Cardiac muscle cell (in vitro differentiated cells and primary cell): ENCODE measurements around the gene MFAP3L. TPM values are rescaled to one million over a fixed set of nuclear protein-coding genes. Genes with fewer than 3 reads are reported as not detected.

Experiments
- DNase-seq, 2 donors: peaks; one replicate each; pipeline versions ENCODE4 v3.0.0 to v3.0.0-alpha.2; 2010 to 2017; ENCODE audit warnings: low read depth in 1 of 2, low spot score in 1 of 2
- H3K27ac ChIP-seq: fragments of 200-600 bp; sonication (generic); 2 replicates; pipeline ENCODE4 v1.5.1; 2016
- H3K27me3 ChIP-seq: fragments of 200-600 bp; sonication (generic); 2 replicates; pipeline ENCODE4 v1.6.0; 2016; ENCODE audit warnings: control low read depth
- H3K36me3 ChIP-seq: fragments of 200-600 bp; sonication (generic); 2 replicates; pipeline ENCODE4 v1.5.1; 2016; ENCODE audit warnings: control low read depth
- H3K4me1 ChIP-seq: fragments of 200-600 bp; sonication (generic); 2 replicates; pipeline ENCODE4 v1.8.1; 2017; ENCODE audit warnings: low read depth, mild to moderate bottlenecking, mixed run types
- H3K4me3 ChIP-seq: fragments of 200-600 bp; sonication (generic); 2 replicates; pipeline ENCODE4 v1.5.1; 2016; ENCODE audit warnings: mild to moderate bottlenecking
- H3K9me3 ChIP-seq: fragments of 200-600 bp; sonication (generic); 2 replicates; pipeline ENCODE4 v1.5.1; 2017; ENCODE audit warnings: low read depth, mild to moderate bottlenecking, control low read depth
- polyA plus RNA-seq: library from polyadenylated mRNA; unstranded; fragments of >200 nt; fragmentation: Nextera tagmentation; extraction: Ambion mirVana; gene quantifications from 2 replicates; pipeline ENCODE4 v1.2.1, GENCODE V29; 2016
- total RNA-seq: library from RNA; depleted of rRNA; stranded (reverse); fragments of >200 nt; gene quantifications from 2 replicates; pipeline ENCODE4 v1.2.3, GENCODE V29; 2016
- TF ChIP-seq, protein P1 (sequence below): IDR thresholded peaks from 2 replicates; pipeline ENCODE4 v1.5.1; 2012; ENCODE audit warnings: low read depth, mild to moderate bottlenecking, low read length

MFAP3L gene
- total and polyA plus RNA-seq, 2 experiments from 2014 or later: 2.3 to 2.8 TPM

DNA sequence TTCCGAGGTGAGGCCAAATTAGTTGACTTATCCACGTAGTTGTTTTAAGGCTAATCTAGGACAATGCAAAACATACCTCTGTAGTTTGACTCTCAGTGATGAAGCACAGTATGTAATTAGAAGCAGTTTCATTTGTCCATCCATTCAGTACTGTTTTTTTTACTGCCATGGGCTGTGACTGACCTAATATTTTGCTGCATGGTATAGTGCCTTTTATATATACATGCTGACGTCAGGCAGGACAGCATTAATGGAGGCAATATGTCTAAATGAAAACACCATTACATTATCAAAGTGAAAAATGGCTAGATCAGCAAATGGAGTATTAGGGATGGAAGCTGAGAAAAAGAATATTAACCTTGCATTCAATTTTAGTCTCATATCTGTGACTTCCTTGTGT, 66.9 kb downstream of the MFAP3L start:
- no peaks in the 10 kb centered on the region for H3K4me1 ChIP-seq
- H3K27me3 ChIP-seq: no peaks in the 10 kb centered on the region
- TF ChIP-seq, protein P1, sequence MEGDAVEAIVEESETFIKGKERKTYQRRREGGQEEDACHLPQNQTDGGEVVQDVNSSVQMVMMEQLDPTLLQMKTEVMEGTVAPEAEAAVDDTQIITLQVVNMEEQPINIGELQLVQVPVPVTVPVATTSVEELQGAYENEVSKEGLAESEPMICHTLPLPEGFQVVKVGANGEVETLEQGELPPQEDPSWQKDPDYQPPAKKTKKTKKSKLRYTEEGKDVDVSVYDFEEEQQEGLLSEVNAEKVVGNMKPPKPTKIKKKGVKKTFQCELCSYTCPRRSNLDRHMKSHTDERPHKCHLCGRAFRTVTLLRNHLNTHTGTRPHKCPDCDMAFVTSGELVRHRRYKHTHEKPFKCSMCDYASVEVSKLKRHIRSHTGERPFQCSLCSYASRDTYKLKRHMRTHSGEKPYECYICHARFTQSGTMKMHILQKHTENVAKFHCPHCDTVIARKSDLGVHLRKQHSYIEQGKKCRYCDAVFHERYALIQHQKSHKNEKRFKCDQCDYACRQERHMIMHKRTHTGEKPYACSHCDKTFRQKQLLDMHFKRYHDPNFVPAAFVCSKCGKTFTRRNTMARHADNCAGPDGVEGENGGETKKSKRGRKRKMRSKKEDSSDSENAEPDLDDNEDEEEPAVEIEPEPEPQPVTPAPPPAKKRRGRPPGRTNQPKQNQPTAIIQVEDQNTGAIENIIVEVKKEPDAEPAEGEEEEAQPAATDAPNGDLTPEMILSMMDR: no peak
- DNase-seq: no peak
- no peaks in the 10 kb centered on the region for H3K36me3 ChIP-seq
- no peaks in the 10 kb centered on the region for H3K9me3 ChIP-seq
- no peak overlapping the region for H3K4me3 ChIP-seq
- no peak overlapping the region for H3K27ac ChIP-seq

DNA sequence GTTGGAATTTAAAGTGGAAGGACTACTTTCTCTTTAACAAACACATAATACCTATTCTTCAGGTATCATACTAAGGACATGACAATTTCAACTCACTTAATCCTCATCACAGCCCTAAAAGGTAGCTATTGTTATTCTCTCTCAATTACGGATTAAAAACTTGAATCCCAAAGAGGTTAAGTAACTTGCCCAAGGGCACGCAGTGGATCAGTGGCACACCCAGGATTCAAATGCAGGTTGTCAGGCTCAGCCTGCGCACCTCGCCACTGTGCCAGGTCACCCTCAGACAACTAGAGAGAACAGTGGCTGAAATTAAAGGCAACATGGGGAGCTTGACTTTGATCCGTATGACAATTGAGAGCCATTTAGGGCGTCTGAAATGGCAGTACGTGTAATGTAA, 67.6 kb downstream of the MFAP3L start:
- H3K36me3 ChIP-seq: no peaks in the 10 kb centered on the region
- H3K9me3 ChIP-seq: no peaks in the 10 kb centered on the region
- TF ChIP-seq, protein P1: no peak
- no peak overlapping the region for H3K4me3 ChIP-seq
- DNase-seq: no peak
- no peaks in the 10 kb centered on the region for H3K4me1 ChIP-seq
- H3K27ac ChIP-seq: no peak overlapping the region
- H3K27me3 ChIP-seq: no peaks in the 10 kb centered on the region

DNA sequence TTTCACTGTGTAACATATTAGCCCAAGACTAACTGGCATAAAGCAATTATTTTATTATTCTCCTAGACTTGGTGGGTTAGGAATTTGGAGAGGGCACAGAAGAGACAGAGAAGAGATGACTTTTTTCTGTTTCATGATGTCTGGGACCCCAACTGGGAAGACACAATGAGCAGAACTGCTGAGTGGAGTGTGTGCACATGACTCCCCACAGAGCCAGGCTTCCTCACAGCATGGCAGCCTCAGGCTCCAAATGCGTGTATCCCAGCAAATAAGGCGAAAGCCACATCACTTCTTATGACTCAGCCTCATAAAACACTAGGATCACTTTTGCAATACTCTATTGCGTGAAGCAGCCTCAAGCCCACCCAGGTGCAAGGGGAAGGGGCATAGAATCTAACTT, 68.4 kb downstream of the MFAP3L start:
- no peak overlapping the region for H3K4me3 ChIP-seq
- DNase-seq: no peak
- no peak overlapping the region for H3K27ac ChIP-seq
- H3K27me3 ChIP-seq: no peaks in the 10 kb centered on the region
- no peaks in the 10 kb centered on the region for H3K4me1 ChIP-seq
- TF ChIP-seq, protein P1: no peak
- H3K36me3 ChIP-seq: no peaks in the 10 kb centered on the region
- H3K9me3 ChIP-seq: no peaks in the 10 kb centered on the region

DNA sequence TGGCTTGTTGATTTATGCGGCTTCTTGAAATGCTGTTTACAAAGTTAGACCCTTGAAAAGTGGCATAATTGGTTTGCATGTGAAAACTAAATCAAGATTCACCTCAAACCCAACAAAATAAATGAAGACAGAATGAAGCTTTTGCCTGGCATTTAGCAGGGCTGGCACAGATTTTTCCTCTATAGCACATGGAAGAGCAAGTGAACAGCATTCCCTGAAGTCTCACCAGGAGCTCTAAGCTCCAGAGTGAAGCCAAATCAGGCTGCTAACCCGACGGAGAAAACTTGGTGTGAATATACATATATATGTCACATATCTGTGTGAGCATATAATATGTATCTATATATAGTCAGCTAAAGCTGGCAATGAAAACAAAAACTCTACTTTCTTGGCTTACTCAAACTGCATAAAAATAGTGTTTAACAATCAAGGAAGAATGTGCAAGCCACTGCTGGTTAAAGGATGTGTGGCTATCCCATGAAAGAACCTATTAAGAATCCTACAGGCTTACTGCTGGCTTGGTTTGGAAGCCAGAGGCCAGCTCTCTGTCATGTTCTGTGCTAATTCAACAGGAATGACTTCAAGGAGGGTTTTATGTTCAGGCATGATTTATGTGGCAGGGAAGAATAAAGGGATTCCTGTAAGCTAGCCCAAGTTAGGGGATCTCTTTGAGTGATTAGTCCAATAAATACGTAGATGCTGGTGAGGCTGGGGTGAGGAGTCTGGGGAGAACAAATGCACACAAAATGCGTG, 69.9 kb downstream of the MFAP3L start:
- Histone ChIP-seq H3K4me3 (no peak overlapping the region), H3K27me3 (no peaks in the 10 kb centered on the region), H3K27ac (no peak overlapping the region), H3K36me3 (no peaks in the 10 kb centered on the region), H3K4me1 (no peaks in the 10 kb centered on the region), H3K9me3 (no peaks in the 10 kb centered on the region)
- TF ChIP-seq, protein P1: no peak
- no peak for DNase-seq

DNA sequence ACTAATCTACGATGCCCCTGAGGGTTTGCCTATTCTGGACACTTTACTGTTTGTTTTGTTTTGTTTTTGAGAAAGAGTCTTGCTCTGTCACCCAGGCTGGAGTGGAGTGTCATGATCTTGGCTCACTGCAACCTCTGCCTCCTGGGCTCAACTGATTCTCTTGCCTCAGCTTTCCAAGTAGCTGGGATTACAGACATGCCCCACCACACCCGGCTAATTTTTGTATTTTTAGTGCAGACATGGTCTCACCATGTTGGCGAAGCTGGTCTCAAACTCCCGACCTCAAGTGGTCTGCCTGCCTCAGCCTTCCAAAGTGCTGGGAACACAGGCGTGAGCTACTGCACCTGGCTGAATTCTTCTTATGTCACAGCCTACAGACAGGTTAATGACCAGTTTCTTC, 70.7 kb downstream of the MFAP3L start:
- Histone ChIP-seq H3K4me1 (no peaks in the 10 kb centered on the region), H3K4me3 (no peak overlapping the region), H3K27me3 (no peaks in the 10 kb centered on the region), H3K27ac (no peak overlapping the region), H3K36me3 (no peaks in the 10 kb centered on the region), H3K9me3 (no peaks in the 10 kb centered on the region)
- TF ChIP-seq, protein P1: no peak
- no peak for DNase-seq
